Muscle layer of colon (tissue), 2 donors: ENCODE measurements around the gene KLHL3.
A peak's percentile ranks its signal among the peaks of the same experiment; 100 is the strongest.
"Not testable (repeated sequence)": the region's sequence is repeated elsewhere in the genome, so short reads cannot be mapped to it uniquely, and the experiment has no call there.

ENCODE experiments used
- H3K27ac ChIP-seq: one replicate; pipeline ENCODE4 v1.7.0; 2013; ENCODE audit warnings: low read depth, mild to moderate bottlenecking, low read length, moderate library complexity
- H3K27me3 ChIP-seq, 2 donors: one replicate each; pipeline ENCODE4 v1.7.0; 2013; ENCODE audit warnings: low read length in 2 of 2, mild to moderate bottlenecking in 2 of 2; ENCODE audit not compliant: insufficient read depth in 2 of 2, control insufficient read depth in 1 of 2
- H3K36me3 ChIP-seq: one replicate; pipeline ENCODE4 v1.7.0; 2013; ENCODE audit warnings: mild to moderate bottlenecking, low read length; ENCODE audit not compliant: insufficient read depth
- H3K4me1 ChIP-seq: one replicate; pipeline ENCODE4 v1.7.0; 2013; ENCODE audit warnings: mild to moderate bottlenecking, low read length; ENCODE audit not compliant: insufficient read depth
- H3K4me3 ChIP-seq, 2 donors: one replicate each; pipeline ENCODE4 v1.7.0; 2013; ENCODE audit warnings: low read length in 2 of 2, low read depth in 1 of 2, mild to moderate bottlenecking in 1 of 2, moderate library complexity in 1 of 2
- H3K9ac ChIP-seq: one replicate; pipeline ENCODE4 v1.7.0; 2013; ENCODE audit warnings: low read length
- H3K9me3 ChIP-seq: one replicate; pipeline ENCODE4 v1.7.0; 2013; ENCODE audit warnings: mild to moderate bottlenecking, low read length
- donor health status: abdominal sarcoma.
- donor health status: Adenocarcinoma of cecum.

KLHL3 gene

GRCh38 chr5:137735555-137736284 lies at the start of gene KLHL3:
Gene KLHL3, minus strand, starts transcription at chr5:137736089. Its CDS starts 443 bp downstream, at chr5:137735646.
- H3K27me3 ChIP-seq = no peaks in the 10 kb centered on the region
- peaks cover 13% of the 10 kb centered on the region for H3K4me1 ChIP-seq
- no peaks in the 10 kb centered on the region for H3K36me3 ChIP-seq
- H3K9me3 ChIP-seq = no peaks in the 10 kb centered on the region
- H3K9ac ChIP-seq = peak within 1 kb of the TSS; percentile 0
- peak within 1 kb of the TSS; percentile 3 to 61 for H3K4me3 ChIP-seq
- no peak within 1 kb of the TSS for H3K27ac ChIP-seq

- Histone ChIP-seq H3K36me3 (no peaks in the 10 kb centered on the region), H3K27ac (no peak overlapping the region), H3K27me3 (no peaks in the 10 kb centered on the region), H3K4me3 (no peak overlapping the region), H3K4me1 (no peaks in the 10 kb centered on the region), H3K9ac (no peak overlapping the region), H3K9me3 (no peaks in the 10 kb centered on the region)
These were observed 47.2 kb upstream of the KLHL3 start for GRCh38 chr5:137782984-137783536.

GRCh38 chr5:137782055-137782454 lies 46.2 kb upstream of the KLHL3 start:
- no peak overlapping the region for H3K9ac ChIP-seq
- H3K36me3 ChIP-seq = no peaks in the 10 kb centered on the region
- no peaks in the 10 kb centered on the region for H3K27me3 ChIP-seq
- no peaks in the 10 kb centered on the region for H3K9me3 ChIP-seq
- no peak overlapping the region for H3K4me3 ChIP-seq
- no peak overlapping the region for H3K27ac ChIP-seq
- H3K4me1 ChIP-seq = no peaks in the 10 kb centered on the region

- H3K27me3 ChIP-seq = no peaks in the 10 kb centered on the region
- H3K27ac ChIP-seq = no peak overlapping the region
- no peaks in the 10 kb centered on the region for H3K9me3 ChIP-seq
- no peak overlapping the region for H3K9ac ChIP-seq
- no peaks in the 10 kb centered on the region for H3K36me3 ChIP-seq
- H3K4me1 ChIP-seq = no peaks in the 10 kb centered on the region
- H3K4me3 ChIP-seq = no peak overlapping the region
These were observed 43.1 kb upstream of the KLHL3 start for GRCh38 chr5:137778772-137779564.

- not testable (repeated sequence) for H3K4me3 ChIP-seq, H3K27me3 ChIP-seq, H3K9ac ChIP-seq, H3K27ac ChIP-seq, H3K9me3 ChIP-seq, H3K36me3 ChIP-seq, H3K4me1 ChIP-seq
These were observed 32.0 kb upstream of the KLHL3 start for GRCh38 chr5:137767937-137768336.

- H3K36me3 ChIP-seq = no peaks in the 10 kb centered on the region
- no peak overlapping the region for H3K27ac ChIP-seq
- H3K9ac ChIP-seq = no peak overlapping the region
- no peaks in the 10 kb centered on the region for H3K9me3 ChIP-seq
- H3K4me1 ChIP-seq = no peaks in the 10 kb centered on the region
- no peak overlapping the region for H3K4me3 ChIP-seq
- H3K27me3 ChIP-seq = no peaks in the 10 kb centered on the region
These were observed 25.7 kb upstream of the KLHL3 start for GRCh38 chr5:137761566-137761965.

- H3K36me3 ChIP-seq = no peaks in the 10 kb centered on the region
- H3K27ac ChIP-seq = no peak overlapping the region
- no peak overlapping the region for H3K9ac ChIP-seq
- H3K9me3 ChIP-seq = no peaks in the 10 kb centered on the region
- no peaks in the 10 kb centered on the region for H3K4me1 ChIP-seq
- no peaks in the 10 kb centered on the region for H3K27me3 ChIP-seq
- no peak overlapping the region for H3K4me3 ChIP-seq
These were observed 25.0 kb upstream of the KLHL3 start for GRCh38 chr5:137760719-137761516.

- H3K36me3 ChIP-seq = no peaks in the 10 kb centered on the region
- no peaks in the 10 kb centered on the region for H3K9me3 ChIP-seq
- no peak overlapping the region for H3K9ac ChIP-seq
These were observed 24.4 kb upstream of the KLHL3 start for GRCh38 chr5:137760294-137760693.

GRCh38 chr5:137758715-137759306 lies 22.9 kb upstream of the KLHL3 start:
- H3K4me1 ChIP-seq = peaks cover 4% of the 10 kb centered on the region
- no peak overlapping the region for H3K27ac ChIP-seq
- no peak overlapping the region for H3K9ac ChIP-seq
- H3K4me3 ChIP-seq = no peak overlapping the region
- no peaks in the 10 kb centered on the region for H3K27me3 ChIP-seq
- H3K36me3 ChIP-seq = no peaks in the 10 kb centered on the region
- no peaks in the 10 kb centered on the region for H3K9me3 ChIP-seq

More at GRCh38 chr5:137760294-137760693, 24.4 kb upstream of the KLHL3 start:
- peaks cover under 1% of the 10 kb centered on the region for H3K4me1 ChIP-seq
- no peaks in the 10 kb centered on the region for H3K27me3 ChIP-seq
- no peak overlapping the region for H3K27ac ChIP-seq
- no peak overlapping the region for H3K4me3 ChIP-seq

- no peak overlapping the region for H3K4me3 ChIP-seq
- H3K27me3 ChIP-seq = no peaks in the 10 kb centered on the region
- no peak overlapping the region for H3K27ac ChIP-seq
- no peaks in the 10 kb centered on the region for H3K36me3 ChIP-seq
- H3K9ac ChIP-seq = no peak overlapping the region
- H3K9me3 ChIP-seq = no peaks in the 10 kb centered on the region
- H3K4me1 ChIP-seq = peaks cover 4% of the 10 kb centered on the region
These were observed 22.2 kb upstream of the KLHL3 start for GRCh38 chr5:137758121-137758520.

GRCh38 chr5:137757634-137758033 lies 21.7 kb upstream of the KLHL3 start:
- Histone ChIP-seq H3K4me1 (peaks cover 4% of the 10 kb centered on the region), H3K27me3 (no peaks in the 10 kb centered on the region), H3K9ac (no peak overlapping the region), H3K4me3 (no peak overlapping the region), H3K36me3 (no peaks in the 10 kb centered on the region), H3K27ac (no peak overlapping the region), H3K9me3 (no peaks in the 10 kb centered on the region)
